WTC11 (cell line): Measurements from ENCODE around the gene ATP2C1.

Source experiments
- NFYB ChIP-seq: sonication (generic); formaldehyde crosslinking; conservative IDR thresholded peaks from 2 replicates; pipeline ENCODE4 v1.8.0; 2022; ENCODE audit warnings: low read depth, missing genetic modification reagents
- SMAD4 ChIP-seq: sonication (generic); formaldehyde crosslinking; IDR thresholded peaks from 2 replicates; pipeline ENCODE4 v1.8.0; 2022; ENCODE audit warnings: mild to moderate bottlenecking, missing genetic modification reagents
- TF ChIP-seq, protein P1 (sequence below): fragments of 200-600 bp; IDR thresholded peaks from 2 replicates; pipeline ENCODE4 v1.8.0; 2022; ENCODE audit warnings: antibody characterized with exemption
- TF ChIP-seq, protein P2 (sequence below): sonication (generic); formaldehyde crosslinking; IDR thresholded peaks from 2 replicates; pipeline ENCODE4 v1.8.0; 2023; ENCODE audit warnings: missing genetic modification reagents, mild to moderate bottlenecking, borderline replicate concordance

DNA sequence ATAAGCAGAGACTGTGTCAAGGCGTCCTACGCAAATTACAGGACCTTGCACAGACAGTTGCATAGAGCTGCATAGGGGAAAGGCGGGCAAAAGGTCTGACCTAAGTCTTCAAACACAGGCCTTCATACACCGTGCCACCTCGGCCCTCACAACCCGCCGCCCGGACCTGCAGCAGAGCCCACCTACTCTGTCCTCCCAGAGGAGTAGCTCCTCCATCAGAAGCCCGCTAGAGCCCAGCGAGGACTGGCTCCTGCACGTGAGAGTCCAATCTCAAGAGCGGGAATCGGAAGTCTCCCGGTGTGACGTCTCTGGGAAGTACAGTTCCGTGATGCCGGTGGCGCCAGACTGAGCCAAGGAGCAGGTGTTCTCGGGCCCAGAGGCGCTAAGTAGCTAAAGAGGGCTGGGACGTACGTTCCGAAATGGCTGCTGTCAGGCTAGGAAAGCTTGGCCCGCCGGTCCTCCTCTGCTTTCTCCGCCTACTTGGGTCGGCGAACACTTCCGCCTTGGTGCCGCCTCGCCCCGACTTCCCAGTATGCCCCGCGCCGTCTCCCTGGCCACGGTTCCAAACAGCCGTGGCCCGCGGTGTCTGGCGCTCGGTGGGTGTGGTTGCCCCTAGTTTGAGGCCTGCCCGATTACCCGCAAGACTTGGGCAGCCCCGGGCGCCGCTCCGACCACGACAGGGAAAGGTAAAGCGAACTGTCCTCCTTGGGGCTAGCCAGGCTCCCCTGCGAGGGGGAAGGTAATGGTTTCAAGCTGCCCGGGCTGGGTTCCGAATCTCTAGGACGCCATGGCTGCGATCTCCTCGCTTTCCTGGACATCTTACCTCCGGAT, 132.7 kb downstream of the ATP2C1 start, which contains the start of the genes ASTE1 and NEK11:
- TF ChIP-seq, protein P1, sequence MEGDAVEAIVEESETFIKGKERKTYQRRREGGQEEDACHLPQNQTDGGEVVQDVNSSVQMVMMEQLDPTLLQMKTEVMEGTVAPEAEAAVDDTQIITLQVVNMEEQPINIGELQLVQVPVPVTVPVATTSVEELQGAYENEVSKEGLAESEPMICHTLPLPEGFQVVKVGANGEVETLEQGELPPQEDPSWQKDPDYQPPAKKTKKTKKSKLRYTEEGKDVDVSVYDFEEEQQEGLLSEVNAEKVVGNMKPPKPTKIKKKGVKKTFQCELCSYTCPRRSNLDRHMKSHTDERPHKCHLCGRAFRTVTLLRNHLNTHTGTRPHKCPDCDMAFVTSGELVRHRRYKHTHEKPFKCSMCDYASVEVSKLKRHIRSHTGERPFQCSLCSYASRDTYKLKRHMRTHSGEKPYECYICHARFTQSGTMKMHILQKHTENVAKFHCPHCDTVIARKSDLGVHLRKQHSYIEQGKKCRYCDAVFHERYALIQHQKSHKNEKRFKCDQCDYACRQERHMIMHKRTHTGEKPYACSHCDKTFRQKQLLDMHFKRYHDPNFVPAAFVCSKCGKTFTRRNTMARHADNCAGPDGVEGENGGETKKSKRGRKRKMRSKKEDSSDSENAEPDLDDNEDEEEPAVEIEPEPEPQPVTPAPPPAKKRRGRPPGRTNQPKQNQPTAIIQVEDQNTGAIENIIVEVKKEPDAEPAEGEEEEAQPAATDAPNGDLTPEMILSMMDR: no peak
- TF ChIP-seq, protein P2, sequence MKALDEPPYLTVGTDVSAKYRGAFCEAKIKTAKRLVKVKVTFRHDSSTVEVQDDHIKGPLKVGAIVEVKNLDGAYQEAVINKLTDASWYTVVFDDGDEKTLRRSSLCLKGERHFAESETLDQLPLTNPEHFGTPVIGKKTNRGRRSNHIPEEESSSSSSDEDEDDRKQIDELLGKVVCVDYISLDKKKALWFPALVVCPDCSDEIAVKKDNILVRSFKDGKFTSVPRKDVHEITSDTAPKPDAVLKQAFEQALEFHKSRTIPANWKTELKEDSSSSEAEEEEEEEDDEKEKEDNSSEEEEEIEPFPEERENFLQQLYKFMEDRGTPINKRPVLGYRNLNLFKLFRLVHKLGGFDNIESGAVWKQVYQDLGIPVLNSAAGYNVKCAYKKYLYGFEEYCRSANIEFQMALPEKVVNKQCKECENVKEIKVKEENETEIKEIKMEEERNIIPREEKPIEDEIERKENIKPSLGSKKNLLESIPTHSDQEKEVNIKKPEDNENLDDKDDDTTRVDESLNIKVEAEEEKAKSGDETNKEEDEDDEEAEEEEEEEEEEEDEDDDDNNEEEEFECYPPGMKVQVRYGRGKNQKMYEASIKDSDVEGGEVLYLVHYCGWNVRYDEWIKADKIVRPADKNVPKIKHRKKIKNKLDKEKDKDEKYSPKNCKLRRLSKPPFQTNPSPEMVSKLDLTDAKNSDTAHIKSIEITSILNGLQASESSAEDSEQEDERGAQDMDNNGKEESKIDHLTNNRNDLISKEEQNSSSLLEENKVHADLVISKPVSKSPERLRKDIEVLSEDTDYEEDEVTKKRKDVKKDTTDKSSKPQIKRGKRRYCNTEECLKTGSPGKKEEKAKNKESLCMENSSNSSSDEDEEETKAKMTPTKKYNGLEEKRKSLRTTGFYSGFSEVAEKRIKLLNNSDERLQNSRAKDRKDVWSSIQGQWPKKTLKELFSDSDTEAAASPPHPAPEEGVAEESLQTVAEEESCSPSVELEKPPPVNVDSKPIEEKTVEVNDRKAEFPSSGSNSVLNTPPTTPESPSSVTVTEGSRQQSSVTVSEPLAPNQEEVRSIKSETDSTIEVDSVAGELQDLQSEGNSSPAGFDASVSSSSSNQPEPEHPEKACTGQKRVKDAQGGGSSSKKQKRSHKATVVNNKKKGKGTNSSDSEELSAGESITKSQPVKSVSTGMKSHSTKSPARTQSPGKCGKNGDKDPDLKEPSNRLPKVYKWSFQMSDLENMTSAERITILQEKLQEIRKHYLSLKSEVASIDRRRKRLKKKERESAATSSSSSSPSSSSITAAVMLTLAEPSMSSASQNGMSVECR (CRISPR knock-in tag): no peak
- no peak for TF ChIP-seq SMAD4 (CRISPR knock-in tag)
- 0 out of 2 replicates have a peak, but pooled peaks have one; percentile 11 for TF ChIP-seq NFYB (CRISPR knock-in tag)
